ENCODE results near the gene SLC41A3. TPM values are rescaled to one million over a fixed set of nuclear protein-coding genes. Genes with fewer than 3 reads are reported as not detected.

SLC41A3 gene
- polyA plus RNA-seq (ENCODE audit: insufficient read length) = 47.0 TPM

DNA sequence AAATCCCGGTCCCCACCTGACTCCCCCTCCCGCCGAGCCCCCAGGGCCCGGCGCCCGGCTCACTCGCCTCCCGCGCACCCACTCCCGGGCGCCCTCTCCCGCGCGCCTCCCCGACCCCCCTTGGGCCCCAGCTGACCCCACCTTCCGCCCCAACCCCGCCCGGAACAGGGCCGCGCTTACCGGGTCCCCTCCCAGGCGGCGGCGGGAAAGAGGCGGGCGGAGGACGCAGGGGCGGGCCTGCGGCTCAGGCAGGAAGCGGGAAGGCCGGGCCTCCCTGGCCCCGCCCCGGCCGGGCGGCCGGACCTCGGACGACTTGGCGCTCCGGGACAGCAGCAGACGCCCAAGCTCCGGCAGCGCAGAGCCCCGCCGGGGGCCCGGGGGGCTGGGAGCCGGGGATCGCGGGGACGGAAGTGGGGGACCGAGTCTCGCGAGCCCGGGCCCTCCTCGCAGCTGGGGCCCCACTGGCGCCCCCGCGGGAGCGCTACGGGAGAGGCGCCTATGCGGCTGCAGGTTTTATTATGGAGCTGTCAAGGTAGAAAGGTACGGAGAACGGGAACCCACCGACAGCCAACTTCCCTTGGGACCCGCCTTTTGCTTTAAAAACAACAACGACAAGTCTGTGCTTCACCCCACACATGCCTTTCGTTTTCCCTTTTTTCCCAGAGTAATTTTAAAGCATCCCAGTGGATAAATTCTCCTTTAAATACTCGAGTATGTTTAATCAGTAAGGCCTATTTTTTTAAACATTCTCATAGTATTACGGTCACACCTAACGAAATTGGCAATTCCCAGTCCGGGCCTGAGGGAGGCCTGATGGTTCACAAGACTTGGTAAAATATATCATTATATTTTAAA is at the start of gene SLC41A3:
SLC41A3 (minus strand) TSS at position 212 of the 855 bp plus-strand sequence. CDS start 15,905 bp downstream, outside the sequence.
- DNase-seq (ENCODE audit: low read depth) = peak; percentile 45

DNA sequence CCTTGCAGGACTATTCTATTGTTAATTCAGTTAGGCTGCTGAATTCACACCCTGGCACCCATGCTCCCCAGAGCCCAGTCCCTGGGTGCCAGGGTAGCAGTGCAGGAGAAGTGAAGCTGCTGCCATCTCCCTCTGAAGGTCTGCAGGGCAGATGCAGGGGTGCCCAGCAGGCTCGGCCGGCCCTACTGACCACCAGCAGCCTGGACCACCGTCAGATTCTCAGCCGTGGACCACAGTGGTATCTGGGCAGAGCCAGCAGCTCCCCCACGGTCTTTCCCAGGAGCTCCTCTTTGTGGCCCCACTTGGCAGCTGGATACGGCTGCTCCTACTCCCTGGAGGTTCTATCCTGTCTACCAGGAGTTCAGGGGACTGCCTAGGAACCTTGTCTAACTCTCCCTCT is 49.7 kb upstream of the SLC41A3 start:
- DNase-seq (ENCODE audit: low read depth) = no peak

DNA sequence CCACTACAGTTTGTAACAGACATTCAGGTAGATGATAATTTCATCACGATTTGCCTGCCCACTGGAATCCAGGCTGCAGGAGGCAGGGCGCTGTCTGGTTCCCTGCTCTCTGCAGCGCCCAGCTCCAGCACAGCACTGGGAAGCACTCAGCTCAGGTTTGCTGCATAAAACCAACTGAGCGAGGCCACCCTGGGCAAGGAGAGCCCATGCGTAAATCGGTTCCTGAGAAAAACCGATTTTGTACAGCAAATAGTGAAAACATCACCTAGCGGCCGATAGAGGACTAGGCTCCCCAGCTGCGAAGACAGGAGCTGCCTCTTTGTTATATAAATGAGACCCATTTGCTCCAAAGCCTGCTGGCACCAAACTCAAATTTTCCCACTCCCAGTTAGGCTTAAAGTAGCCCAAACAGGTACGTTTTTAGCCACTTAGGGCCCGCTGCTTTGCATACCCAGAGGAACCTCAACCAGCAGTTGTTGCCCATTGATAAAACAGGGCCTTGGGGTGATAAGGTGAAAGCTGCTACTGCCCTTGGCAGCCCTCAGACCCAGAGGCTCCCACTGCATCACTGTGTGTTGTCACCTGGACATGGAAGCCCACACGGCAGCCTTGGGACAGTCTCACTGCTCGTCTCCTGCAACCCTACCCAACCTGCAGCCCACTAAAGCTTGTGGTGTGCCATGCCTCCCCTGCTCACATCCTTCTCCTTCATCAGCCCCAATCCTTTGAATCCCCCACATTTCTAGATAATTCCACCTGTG is 49.0 kb upstream of the SLC41A3 start:
- DNase-seq (ENCODE audit: low read depth) = no peak

- no peak for DNase-seq (ENCODE audit: low read depth)
Observed at GRCh38 chr3:126131881-126132750, 48.2 kb upstream of the SLC41A3 start.

DNA sequence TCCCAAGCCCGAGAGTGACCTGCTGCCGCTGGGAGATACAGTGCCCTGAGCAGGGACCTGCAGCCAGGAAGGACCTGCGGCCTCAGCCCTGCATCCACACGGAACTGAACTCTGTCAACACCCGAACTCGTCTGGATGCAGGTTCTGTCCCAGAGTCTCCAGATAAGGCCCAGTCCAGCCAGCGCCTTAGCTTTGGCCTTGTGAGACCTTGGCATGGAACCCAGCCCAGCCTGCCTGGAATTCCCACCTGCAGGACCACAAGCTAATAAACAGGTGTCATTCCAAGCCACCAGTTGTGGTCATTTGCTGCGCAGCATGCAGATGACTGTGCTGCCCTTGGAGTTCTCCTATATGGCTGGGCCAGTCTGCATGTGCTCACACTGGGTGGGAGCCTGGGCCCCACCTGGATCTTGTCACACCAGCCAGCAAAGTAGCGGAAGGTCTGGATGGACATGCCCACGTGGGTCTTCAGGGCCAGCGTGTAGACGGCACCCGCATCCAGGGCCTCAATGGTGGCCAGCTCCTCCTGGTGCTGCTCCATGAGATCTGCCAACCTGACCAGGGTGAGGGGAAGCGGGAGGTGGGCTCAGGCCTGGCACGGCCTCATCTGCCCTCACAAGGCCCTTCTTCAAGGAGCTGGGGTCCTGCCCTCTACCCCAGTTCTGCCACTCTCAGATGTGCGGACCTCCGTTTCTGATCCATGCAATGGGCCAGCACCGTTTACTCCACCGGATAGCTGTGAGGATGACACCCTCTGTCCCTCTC is 47.2 kb upstream of the SLC41A3 start:
- no peak for DNase-seq (ENCODE audit: low read depth)

- no peak for DNase-seq (ENCODE audit: low read depth)
Observed at GRCh38 chr3:126130081-126130855, 46.3 kb upstream of the SLC41A3 start.

- no peak for DNase-seq (ENCODE audit: low read depth)
Observed at GRCh38 chr3:126129398-126129891, 45.5 kb upstream of the SLC41A3 start.

DNA sequence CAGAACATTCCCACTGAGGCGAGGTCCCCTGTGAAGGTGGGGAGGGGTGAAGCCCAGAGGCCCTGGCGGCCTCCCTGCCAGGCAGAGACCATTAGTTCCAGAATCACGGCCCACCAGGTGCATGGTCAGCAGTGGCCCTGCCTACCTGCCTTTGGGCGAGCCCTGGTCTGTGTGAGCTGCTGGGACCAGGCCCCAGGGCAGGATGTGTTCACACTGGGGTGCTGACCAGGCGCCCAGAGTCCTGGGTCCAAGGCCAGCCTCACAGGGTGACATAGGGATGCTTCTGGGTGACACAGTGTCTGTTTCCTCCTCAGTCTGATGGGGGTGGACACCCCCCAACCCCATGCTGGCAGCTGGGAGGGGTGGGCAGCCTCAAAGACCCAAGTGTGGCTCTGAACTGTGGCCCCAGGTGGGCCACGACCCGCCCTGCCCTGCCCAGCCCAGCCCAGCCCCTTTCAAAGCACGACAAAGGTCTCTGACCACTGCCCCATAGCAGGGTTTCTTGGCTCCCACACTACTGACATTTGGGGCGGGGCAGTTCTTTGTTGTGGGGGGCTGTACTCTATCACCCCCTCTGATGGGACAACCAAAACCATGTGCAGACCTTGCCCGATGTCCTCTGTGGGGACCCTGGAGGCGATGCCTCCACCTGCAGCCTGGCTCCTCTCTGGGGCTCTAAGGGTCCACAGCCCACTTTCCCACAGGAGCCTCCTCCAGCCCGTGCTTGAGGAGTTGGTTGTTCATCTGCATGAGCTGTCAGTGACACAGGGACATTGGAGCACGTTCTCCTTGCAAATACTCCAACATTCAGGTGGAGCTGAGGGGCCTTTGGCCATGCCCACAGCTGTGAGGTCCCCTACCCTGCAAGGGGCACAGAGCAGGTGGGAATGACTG is 44.8 kb upstream of the SLC41A3 start:
- no peak for DNase-seq (ENCODE audit: low read depth)

- no peak for DNase-seq (ENCODE audit: low read depth)
Observed at GRCh38 chr3:126127904-126128303, 44.0 kb upstream of the SLC41A3 start.

DNA sequence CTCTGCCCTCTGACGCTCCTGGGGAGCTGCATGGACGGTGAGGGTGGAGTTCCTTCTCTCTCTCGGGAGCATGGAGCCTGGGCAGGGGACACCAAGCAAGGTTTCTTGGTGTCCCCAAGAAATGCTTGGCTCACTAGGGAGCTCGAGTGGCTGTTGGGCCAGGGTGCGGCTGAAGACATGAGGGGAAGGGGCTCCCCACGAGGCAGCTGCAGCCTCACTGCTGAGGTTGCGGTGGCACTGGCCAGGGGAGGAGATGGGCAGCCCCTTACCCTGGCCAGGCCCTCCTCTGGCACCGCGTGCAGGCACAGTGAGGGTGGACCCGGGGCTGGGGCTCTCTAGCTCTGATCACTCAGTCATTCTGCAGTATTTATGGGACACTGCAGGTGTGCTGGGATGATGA is 43.5 kb upstream of the SLC41A3 start:
- DNase-seq (ENCODE audit: low read depth) = no peak

- no peak for DNase-seq (ENCODE audit: low read depth)
Observed at GRCh38 chr3:126126811-126127431, 43.0 kb upstream of the SLC41A3 start.

DNA sequence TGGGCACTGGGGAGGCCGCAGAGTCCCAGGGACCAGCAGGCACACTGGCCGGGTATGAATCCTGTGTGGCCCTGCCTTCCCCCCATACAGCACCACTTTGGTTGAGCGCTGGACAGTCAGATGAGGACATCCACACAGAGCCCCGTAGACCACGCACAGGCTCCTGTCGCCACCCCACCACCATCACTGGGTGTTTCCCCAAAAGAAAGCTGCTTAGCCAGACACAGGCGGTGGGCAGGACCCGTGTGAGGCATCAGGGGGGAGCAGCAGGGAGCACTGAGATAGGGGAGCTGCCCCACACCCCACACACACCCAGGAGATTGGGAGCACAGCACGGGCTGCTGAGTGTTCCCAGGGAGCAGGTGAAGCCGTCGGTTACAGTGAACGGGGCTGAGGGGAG is 42.4 kb upstream of the SLC41A3 start:
- DNase-seq (ENCODE audit: low read depth) = no peak

GRCh38 chr3:126125781-126126251 is 41.9 kb upstream of the SLC41A3 start:
- no peak for DNase-seq (ENCODE audit: low read depth)

GRCh38 chr3:126125341-126125740 is 41.4 kb upstream of the SLC41A3 start:
- DNase-seq (ENCODE audit: low read depth) = no peak

- no peak for DNase-seq (ENCODE audit: low read depth)
Observed at GRCh38 chr3:126124896-126125295, 41.0 kb upstream of the SLC41A3 start.

DNA sequence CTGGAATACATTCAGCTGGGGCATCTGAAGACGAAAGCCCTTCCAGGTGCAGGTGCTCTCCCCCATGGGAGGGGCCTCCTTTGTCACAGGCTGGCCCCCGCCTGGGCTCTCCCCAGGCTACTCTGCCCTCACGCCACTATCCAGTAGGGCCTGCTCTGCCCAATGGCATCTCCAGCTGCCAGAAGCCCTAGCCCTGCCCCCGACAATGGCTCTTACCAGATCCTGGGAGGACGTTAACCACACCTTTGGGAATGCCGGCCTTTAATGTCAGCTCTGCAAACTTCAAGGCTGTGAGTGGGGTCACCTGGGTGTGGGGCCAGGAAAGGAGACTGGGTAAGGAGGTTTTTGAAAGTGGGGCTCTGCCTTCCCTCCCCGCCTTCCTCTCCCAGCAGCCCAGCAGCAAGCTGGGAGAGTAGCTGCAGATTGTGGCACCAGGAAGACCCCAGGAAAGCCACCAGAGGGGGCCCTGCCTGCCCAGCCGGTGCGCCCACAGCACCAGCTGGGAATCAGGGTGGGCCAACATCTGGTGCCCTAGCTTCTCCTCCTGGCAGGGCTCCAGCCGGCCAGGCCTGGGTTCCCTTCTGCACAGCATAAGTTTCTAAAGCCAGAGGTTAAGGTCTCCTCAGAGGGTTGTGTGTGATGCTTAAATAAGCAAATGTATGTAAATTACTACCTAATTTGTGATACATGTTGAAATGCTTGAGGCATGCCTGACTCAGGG is 40.4 kb upstream of the SLC41A3 start:
- no peak for DNase-seq (ENCODE audit: low read depth)

DNA sequence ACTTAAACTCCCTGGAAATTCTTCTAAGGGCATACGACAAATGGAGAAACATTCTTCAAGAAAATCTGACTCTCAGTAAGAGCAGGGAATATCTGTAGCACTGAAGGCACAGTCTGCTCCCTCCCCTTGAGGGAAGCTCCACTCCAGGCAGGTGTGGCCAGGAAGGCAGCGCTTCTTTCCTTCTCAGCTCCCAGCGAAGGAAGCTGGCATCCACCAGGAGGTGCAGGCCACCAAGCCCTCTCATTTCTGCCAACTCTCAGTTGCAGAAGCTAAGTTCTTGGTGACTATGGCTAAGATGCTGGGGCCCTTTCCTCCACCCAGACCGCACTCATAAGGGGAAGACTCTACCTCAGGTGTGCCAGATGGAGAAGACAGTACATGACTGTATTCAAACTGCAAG is 37.7 kb upstream of the SLC41A3 start:
- no peak for DNase-seq (ENCODE audit: low read depth)

GRCh38 chr3:126121074-126121473 is 37.1 kb upstream of the SLC41A3 start:
- no peak for DNase-seq (ENCODE audit: low read depth)
